A549 (cell line): ENCODE measurements around the gene USF1. TPM values are rescaled to one million over a fixed set of nuclear protein-coding genes. Genes with fewer than 3 reads are reported as not detected.
A peak's percentile ranks its signal among the peaks of the same experiment; 100 is the strongest.

Experiments
- ATAC-seq, 2 experiments: fragments of 200-7000 bp in 1 of 2; fragments of >200 bp in 1 of 2; cut with Nextera tagmentation in 1 of 2; cut with Tn5 transposase in 1 of 2; 3 replicates each; pipeline versions ENCODE4 v1.8.0 to v1.9.1; 2018 to 2020; ENCODE audit warnings: mild to moderate bottlenecking in 1 of 2, moderate library complexity in 1 of 2
- CTCF ChIA-PET: fragments of 300-600 bp; sonication (Branson Sonifier 250); formaldehyde crosslinking; extraction: SDS; loops from one replicate; lab custom pipeline; 2021; ENCODE audit warnings: antibody characterized with exemption, inconsistent platforms; lab: Yijun Ruan, JAX
- POLR2A ChIA-PET: fragments of 350-600 bp; formaldehyde crosslinking; extraction: SDS; loops from one replicate; lab custom pipeline; 2021; ENCODE audit warnings: antibody characterized with exemption, inconsistent platforms; lab: Yijun Ruan, JAX
- DNase-seq, 2 experiments: peaks; one replicate each; pipeline versions ENCODE4 v3.0.0 to v3.0.0-alpha.2; 2011 to 2016; ENCODE audit warnings: low read depth in 1 of 2, low spot score in 1 of 2
- FAIRE-seq: peaks from 2 replicates; lab custom pipeline; 2011; peaks lifted over from hg19 to GRCh38; lab: Jason Lieb, UNC
- H3K27ac ChIP-seq, 2 experiments: fragments of >200 bp; sonication (Bioruptor Twin); formaldehyde crosslinking; 3 replicates each; pipeline ENCODE4 v1.5.1; 2016 to 2017
- H3K4me1 ChIP-seq: fragments of >200 bp; sonication (Bioruptor Twin); formaldehyde crosslinking; 3 replicates; pipeline ENCODE4 v1.6.1; 2016
- H3K4me2 ChIP-seq: fragments of >200 bp; sonication (Bioruptor Twin); formaldehyde crosslinking; 3 replicates; pipeline ENCODE4 v1.6.1; 2016
- H3K4me3 ChIP-seq: fragments of >200 bp; sonication (Bioruptor Twin); formaldehyde crosslinking; 3 replicates; pipeline ENCODE4 v1.5.1; 2016
- H3K9me3 ChIP-seq: fragments of >200 bp; sonication (Bioruptor Twin); formaldehyde crosslinking; 3 replicates; pipeline ENCODE4 v1.6.1; 2016
- BCL3 ChIP-seq: fragments of >200 bp; sonication (Bioruptor Twin); formaldehyde crosslinking; IDR thresholded peaks from 3 replicates; pipeline ENCODE4 v1.6.1; 2016
- CBX2 ChIP-seq: fragments of 200-600 bp; sonication (generic); IDR thresholded peaks from 2 replicates; pipeline ENCODE4 v1.6.1; 2016; ENCODE audit warnings: low read depth, mild to moderate bottlenecking, borderline replicate concordance
- CEBPB ChIP-seq, 2 experiments: fragments of >200 bp in 1 of 2; sonication (Bioruptor Twin) in 1 of 2; formaldehyde crosslinking in 1 of 2; IDR thresholded peaks; 2 replicates each; pipeline ENCODE4 v1.6.1; 2012 to 2016
- CHD2 ChIP-seq: fragments of 150-350 bp; IDR thresholded peaks from 2 replicates; pipeline ENCODE4 v1.6.1; 2014; ENCODE audit warnings: low read length; ENCODE audit not compliant: partially characterized antibody
- CHD4 ChIP-seq: fragments of 200-600 bp; sonication (generic); IDR thresholded peaks from 2 replicates; pipeline ENCODE4 v1.6.1; 2016; ENCODE audit warnings: antibody characterized with exemption, mild to moderate bottlenecking, borderline replicate concordance
- EHMT2 ChIP-seq: fragments of 200-600 bp; sonication (generic); IDR thresholded peaks from 2 replicates; pipeline ENCODE4 v1.6.1; 2016; ENCODE audit warnings: antibody characterized with exemption, low read depth, mild to moderate bottlenecking, moderate library complexity
- ELK1 ChIP-seq: fragments of 150-350 bp; IDR thresholded peaks from 2 replicates; pipeline ENCODE4 v1.6.1; 2014; ENCODE audit warnings: low read depth, mild to moderate bottlenecking, low read length
- ESRRA ChIP-seq: fragments of 150-350 bp; IDR thresholded peaks from 2 replicates; pipeline ENCODE4 v1.6.1; 2014; ENCODE audit warnings: mild to moderate bottlenecking, low read length, borderline replicate concordance
- FOSL2 ChIP-seq, 2 experiments: fragments of 450-650 bp in 1 of 2; fragments of >200 bp in 1 of 2; sonication (Bioruptor Twin) in 1 of 2; formaldehyde crosslinking; IDR thresholded peaks; 2 replicates each; pipeline versions ENCODE4 v1.5.0 to v1.6.1; 2016 to 2020; ENCODE audit warnings: mild to moderate bottlenecking in 1 of 2, moderate library complexity in 1 of 2
- GATA3 ChIP-seq: IDR thresholded peaks from 2 replicates; pipeline ENCODE4 v1.6.1; 2012; ENCODE audit warnings: borderline replicate concordance
- HES2 ChIP-seq: fragments of >200 bp; sonication (Bioruptor Twin); formaldehyde crosslinking; IDR thresholded peaks from 2 replicates; pipeline ENCODE4 v1.6.1; 2016
- HOXB13 ChIP-seq: fragments of 250-450 bp; sonication (Bioruptor Pico); IDR thresholded peaks from 2 replicates; pipeline ENCODE4 v1.5.0; 2020; ENCODE audit warnings: low read depth, mild to moderate bottlenecking, moderate library complexity
- JUN ChIP-seq, 2 experiments: fragments of >200 bp; sonication (Bioruptor Twin); formaldehyde crosslinking; IDR thresholded peaks; 2 replicates in 1 of 2; 3 replicates in 1 of 2; pipeline ENCODE4 v1.6.1; 2016 to 2017
- JUNB ChIP-seq: fragments of >200 bp; sonication (Bioruptor Twin); formaldehyde crosslinking; IDR thresholded peaks from 2 replicates; pipeline ENCODE4 v1.6.1; 2016
- MAX ChIP-seq: IDR thresholded peaks from 2 replicates; pipeline ENCODE4 v1.6.1; 2012
- MAZ ChIP-seq: fragments of 150-350 bp; IDR thresholded peaks from 2 replicates; pipeline ENCODE4 v1.6.1; 2014; ENCODE audit warnings: antibody characterized with exemption, low read depth, low read length, borderline replicate concordance
- NPAS2 ChIP-seq: fragments of 250-450 bp; sonication (Bioruptor Pico); IDR thresholded peaks from 2 replicates; pipeline ENCODE4 v1.8.0; 2022; ENCODE audit warnings: mild to moderate bottlenecking, moderate library complexity, borderline replicate concordance
- NR3C1 ChIP-seq: fragments of >200 bp; sonication (Bioruptor Twin); formaldehyde crosslinking; IDR thresholded peaks from 3 replicates; pipeline ENCODE4 v1.6.1; 2017
- PBX3 ChIP-seq: IDR thresholded peaks from 2 replicates; pipeline ENCODE4 v1.6.1; 2012
- PHF8 ChIP-seq: fragments of 200-600 bp; sonication (generic); IDR thresholded peaks from 2 replicates; pipeline ENCODE4 v1.6.1; 2016; ENCODE audit warnings: low read depth, mild to moderate bottlenecking, antibody characterized with exemption, moderate library complexity, borderline replicate concordance
- RARB ChIP-seq: fragments of 250-450 bp; sonication (Bioruptor Pico); IDR thresholded peaks from 2 replicates; pipeline ENCODE4 v1.8.0; 2021; ENCODE audit warnings: mild to moderate bottlenecking, moderate library complexity
- RCOR1 ChIP-seq: fragments of 150-350 bp; IDR thresholded peaks from 2 replicates; pipeline ENCODE4 v1.6.1; 2014; ENCODE audit warnings: antibody characterized with exemption, low read length, low read depth
- RNF2 ChIP-seq: fragments of 200-600 bp; sonication (generic); IDR thresholded peaks from 2 replicates; pipeline ENCODE4 v1.6.1; 2016; ENCODE audit warnings: low read depth, mild to moderate bottlenecking, antibody characterized with exemption, moderate library complexity, borderline replicate concordance
- SREBF2 ChIP-seq: fragments of 450-650 bp; IDR thresholded peaks from 2 replicates; pipeline ENCODE4 v1.6.1; 2014; ENCODE audit warnings: mild to moderate bottlenecking, moderate library complexity
- TP53 ChIP-seq: fragments of 250-450 bp; sonication (Bioruptor Pico); IDR thresholded peaks from 2 replicates; pipeline ENCODE4 v1.5.0; 2021; ENCODE audit warnings: mild to moderate bottlenecking, moderate library complexity
- ZFP36 ChIP-seq: fragments of 450-650 bp; IDR thresholded peaks from 2 replicates; pipeline ENCODE4 v1.6.1; 2014; ENCODE audit warnings: borderline replicate concordance; ENCODE audit not compliant: partially characterized antibody
- ZSCAN20 ChIP-seq: fragments of 250-450 bp; sonication (Bioruptor Pico); IDR thresholded peaks from 2 replicates; pipeline ENCODE4 v1.8.0; 2022; ENCODE audit warnings: mild to moderate bottlenecking, moderate library complexity
- WGBS: methylation state at CpG from one replicate; pipeline ENCODE4 v1.1.6; 2017; ENCODE audit errors: missing lambda C conversion rate; 5-methylcytosine and 5-hydroxymethylcytosine counted together
- polyA plus RNA-seq, 4 experiments: library from polyadenylated mRNA; depleted of rRNA in 3 of 4; stranded (reverse); fragments of >200 nt; fragmentation: RNase III in 1 of 4; extraction: RNeasy Plus Mini Kit Qiagen cat#74134 plus additional on column Dnase treatment in 1 of 4; gene quantifications; 2 replicates in 3 of 4; 3 replicates in 1 of 4; pipeline ENCODE4 v1.2.3, GENCODE V29; 2011 to 2017

Gene USF1
- polyA plus RNA-seq, 2 of the 4 experiments (the other 2 are of a cell fraction), result 35.5 to 60.5 TPM

GRCh38 chr1:161092621-161093028 lies 46.8 kb upstream of the USF1 start:
- Histone ChIP-seq H3K4me1 (peaks cover 35% of the 10 kb centered on the region), H3K9me3 (no peaks in the 10 kb centered on the region), H3K27ac (peak overlapping the region; percentile 45 to 76; a peak in 5 of 6 replicates), H3K4me2 (peak overlapping the region; percentile 40)
- WGBS, result 63% methylated on average over 3 of the region's 3 CpGs
- ChIA-PET POLR2A (interaction anchor here (1.2 kb wide), 1 partner anchor 47 kb away, joined by 7 read pairs; the partner anchor contains the start of gene USF1), CTCF (interaction anchor here (0.9 to 9.7 kb wide), 5 partner anchors 21 to 95 kb away, joined by 3 to 319 read pairs (median 4); partner anchors contain the start of gene ARHGAP30)
- no peak for TF ChIP-seq ZFP36
- no peak for TF ChIP-seq NR3C1
- no peak for TF ChIP-seq CHD2
- no peak for TF ChIP-seq MAX
- no peak for TF ChIP-seq FOSL2 (IDR thresholded peaks at IDR 0.05)
- peak; percentile 13; the same call in 1 of the 2 replicates for TF ChIP-seq FOSL2 (CRISPR knock-in tag; IDR thresholded peaks at IDR 0.05)
- no peak for TF ChIP-seq RARB (CRISPR knock-in tag)
- TF ChIP-seq, all 56 proteins: peak for 1
- no peak for FAIRE-seq
- no peak for DNase-seq
- peak; percentile 27 to 58; a peak in 2 of 6 replicates for ATAC-seq
- H3K4me3 ChIP-seq, result no peak overlapping the region

- FAIRE-seq, result no peak
- 81% methylated on average over 7 of the region's 7 CpGs for WGBS
- no peak for DNase-seq
- TF ChIP-seq CEBPB (IDR thresholded peaks at IDR 0.05) (no peak), ZSCAN20 (no peak), JUN (IDR thresholded peaks at IDR 0.05) (no peak)
- POLR2A ChIA-PET, result interaction anchor here (1.2 kb wide), 1 partner anchor 46 kb away, joined by 7 read pairs; the partner anchor contains the start of gene USF1
- H3K4me2 ChIP-seq, result peak overlapping the region; percentile 40; the same call in 1 of the 3 replicates
- H3K4me1 ChIP-seq, result peaks cover 30% of the 10 kb centered on the region
- CTCF ChIA-PET, result interaction anchor here (0.9 to 9.7 kb wide), 4 partner anchors 19 to 72 kb away, joined by 3 to 319 read pairs (median 39); partner anchors contain the start of gene ARHGAP30
- ATAC-seq, result no peak
- peak overlapping the region; percentile 24 to 76; a peak in 5 of 6 replicates for H3K27ac ChIP-seq
- H3K4me3 ChIP-seq, result no peak overlapping the region
- no peaks in the 10 kb centered on the region for H3K9me3 ChIP-seq
Observed at GRCh38 chr1:161091796-161092507, 46.2 kb upstream of the USF1 start.

- no peak for DNase-seq
- H3K4me3 ChIP-seq, result no peak overlapping the region
- peak overlapping the region in 1 of 2 experiments; percentile 2; a peak in 2 of 6 replicates for H3K27ac ChIP-seq
- ChIA-PET POLR2A (no interaction called here), CTCF (interaction anchor here (0.6 to 12.7 kb wide), 4 partner anchors 6 to 92 kb away, joined by 5 to 167 read pairs (median 40); partner anchors contain the start of genes ARHGAP30 and KLHDC9)
- peaks cover 34% of the 10 kb centered on the region for H3K4me1 ChIP-seq
- WGBS, result 87% methylated on average over 5 of the region's 5 CpGs
- no peak for FAIRE-seq
- ATAC-seq, result no peak
- no peak overlapping the region for H3K4me2 ChIP-seq
- no peaks in the 10 kb centered on the region for H3K9me3 ChIP-seq
- no peak for TF ChIP-seq EHMT2
- TF ChIP-seq JUN (IDR thresholded peaks at IDR 0.05), result no peak
- TF ChIP-seq BCL3, result no peak
- no peak for TF ChIP-seq HOXB13 (CRISPR knock-in tag)
- no peak for TF ChIP-seq SREBF2
- TF ChIP-seq MAZ, result no peak
- TF ChIP-seq ESRRA, result no peak
- no peak for TF ChIP-seq CHD4
- TF ChIP-seq NPAS2 (CRISPR knock-in tag), result no peak
- no peak for TF ChIP-seq PHF8
- TF ChIP-seq TP53, result no peak
- no peak for TF ChIP-seq CBX2
- TF ChIP-seq JUNB, result no peak
- TF ChIP-seq HES2, result no peak
- TF ChIP-seq PBX3, result no peak
- TF ChIP-seq GATA3, result no peak
- no peak for TF ChIP-seq ELK1
- no peak for TF ChIP-seq RCOR1
- no peak for TF ChIP-seq RNF2
Observed at GRCh38 chr1:161091093-161091492, 45.3 kb upstream of the USF1 start.
